K562 (cell line): ENCODE results near the gene SAP25. TPM values are rescaled to one million over a fixed set of nuclear protein-coding genes. Genes with fewer than 3 reads are reported as not detected.

Experiments used
- BRCA1 ChIP-seq, 2 experiments: fragments of 450-650 bp in 1 of 2; sonication (generic) in 1 of 2; formaldehyde crosslinking in 1 of 2; IDR thresholded peaks; 2 replicates each; pipeline versions ENCODE4 v1.5.0 to v1.6.1; 2017 to 2020; ENCODE audit warnings: mild to moderate bottlenecking in 1 of 2, missing genetic modification reagents in 1 of 2
- E2F3 ChIP-seq: fragments of 250-450 bp; sonication (Bioruptor Pico); IDR thresholded peaks from 2 replicates; pipeline ENCODE4 v1.4.0; 2020; ENCODE audit warnings: mild to moderate bottlenecking
- FIP1L1 ChIP-seq: fragments of 200-400 bp; formaldehyde crosslinking; IDR thresholded peaks from 2 replicates; pipeline ENCODE4 v1.6.1; 2018; ENCODE audit warnings: mild to moderate bottlenecking, low read depth, low read length; ENCODE audit not compliant: poor library complexity, severe bottlenecking
- HDAC6 ChIP-seq: IDR thresholded peaks from 2 replicates; pipeline ENCODE4 v1.6.1; 2012; ENCODE audit warnings: low read depth, mild to moderate bottlenecking, control low read depth, inconsistent platforms, low read length, moderate library complexity
- KAT8 ChIP-seq: fragments of 450-650 bp; IDR thresholded peaks from 2 replicates; pipeline ENCODE4 v1.6.1; 2016; ENCODE audit warnings: low read depth, mild to moderate bottlenecking
- NEUROD1 ChIP-seq: fragments of 150-350 bp; IDR thresholded peaks from 2 replicates; pipeline ENCODE4 v1.6.1; 2014; ENCODE audit warnings: borderline replicate concordance, low read length, low read depth; ENCODE audit not compliant: partially characterized antibody
- PHTF2 ChIP-seq: fragments of 250-450 bp; sonication (Bioruptor Pico); IDR thresholded peaks from 2 replicates; pipeline ENCODE4 v1.5.0; 2021; ENCODE audit warnings: mild to moderate bottlenecking
- SAP30 ChIP-seq: fragments of 200-600 bp; sonication (generic); IDR thresholded peaks from 2 replicates; pipeline ENCODE4 v1.6.1; 2012; ENCODE audit warnings: borderline replicate concordance, low read depth, mild to moderate bottlenecking, moderate library complexity, low read length, control low read depth, inconsistent platforms; ENCODE audit not compliant: insufficient read depth, poor library complexity, severe bottlenecking
- SIN3A ChIP-seq, 2 experiments: fragments of 150-350 bp in 1 of 2; IDR thresholded peaks; 2 replicates each; pipeline ENCODE4 v1.6.1; 2011 to 2016; ENCODE audit warnings: borderline replicate concordance in 2 of 2, low read depth in 2 of 2, low read length in 2 of 2, mild to moderate bottlenecking in 2 of 2, moderate library complexity in 2 of 2; ENCODE audit not compliant: control insufficient read depth in 1 of 2
- TRIM24 ChIP-seq, 2 experiments: fragments of 450-650 bp; IDR thresholded peaks; 2 replicates each; pipeline ENCODE4 v1.6.1; 2016
- ZNF12 ChIP-seq: sonication (generic); formaldehyde crosslinking; IDR thresholded peaks from 2 replicates; pipeline ENCODE4 v1.4.0; 2020; ENCODE audit warnings: mild to moderate bottlenecking, missing genetic modification reagents
- ZNF140 ChIP-seq: fragments of 250-450 bp; sonication (Bioruptor Pico); IDR thresholded peaks from 2 replicates; pipeline ENCODE4 v1.8.0; 2021; ENCODE audit warnings: moderate library complexity, mild to moderate bottlenecking, inconsistent platforms
- ZNF146 ChIP-seq: IDR thresholded peaks from one replicate; pipeline ENCODE4 v1.6.1; 2018; ENCODE audit warnings: missing compliant biosample characterization; ENCODE audit not compliant: unreplicated experiment
- ZNF197 ChIP-seq: fragments of 200-800 bp; sonication (Bioruptor generic); IDR thresholded peaks from 2 replicates; pipeline ENCODE4 v1.6.1; 2016; ENCODE audit warnings: low read depth, missing genetic modification characterization, missing compliant biosample characterization
- ZNF212 ChIP-seq: fragments of 450-650 bp; formaldehyde crosslinking; IDR thresholded peaks from 2 replicates; pipeline ENCODE4 v1.4.0; 2020; ENCODE audit warnings: mild to moderate bottlenecking
- ZNF354B ChIP-seq: fragments of 250-450 bp; sonication (Bioruptor Pico); IDR thresholded peaks from 2 replicates; pipeline ENCODE4 v1.4.0; 2020
- ZNF764 ChIP-seq: fragments of 250-450 bp; sonication (Bioruptor Pico); IDR thresholded peaks from 2 replicates; pipeline ENCODE4 v1.4.0; 2020; ENCODE audit warnings: low read depth, mild to moderate bottlenecking, moderate library complexity
- polyA plus RNA-seq, 8 experiments: library from polyadenylated mRNA; depleted of rRNA in 4 of 8; stranded (reverse) in 5 of 8; unstranded in 3 of 8; fragments of >200 nt; fragmentation: Nextera tagmentation in 2 of 8; fragmentation: Illumina TruSeq in 1 of 8; extraction: Ambion mirVana in 2 of 8; extraction: Trizol in 1 of 8; gene quantifications; 2 replicates each; pipeline versions ENCODE4 v1.2.1 to v1.2.3, GENCODE V29; 2011 to 2014; ENCODE audit warnings: inconsistent platforms in 1 of 8, missing spikeins in 1 of 8
- total RNA-seq, 7 experiments: library from RNA; depleted of rRNA in 6 of 7; stranded (reverse); fragments of >200 nt in 6 of 7; fragmentation: Illumina TruSeq in 2 of 7; extraction: Trizol in 2 of 7; gene quantifications; 2 replicates each; pipeline versions ENCODE4 v1.2.1 to v1.2.3, GENCODE V29; 2011 to 2021; ENCODE audit warnings: low replicate concordance in 1 of 7
- TF ChIP-seq, protein P1 (sequence below): fragments of 450-650 bp; IDR thresholded peaks from 2 replicates; pipeline ENCODE4 v1.6.1; 2017; ENCODE audit warnings: antibody characterized with exemption, mild to moderate bottlenecking
- TF ChIP-seq, protein P2 (sequence below): sonication (generic); formaldehyde crosslinking; IDR thresholded peaks from 2 replicates; pipeline ENCODE4 v1.8.1; 2023; ENCODE audit warnings: mild to moderate bottlenecking, missing genetic modification reagents
- TF ChIP-seq, protein P3 (sequence below), 2 experiments: fragments of 450-650 bp; conservative IDR thresholded peaks; 2 replicates each; pipeline ENCODE4 v1.6.1; 2017; ENCODE audit warnings: mild to moderate bottlenecking in 2 of 2, moderate library complexity in 2 of 2

Gene SAP25
- total and polyA plus RNA-seq, 9 of the 15 experiments (the other 6 are each of a cell fraction or from before 2014, with no cell fraction given), result 0.13 to 5.3 (median 0.78) TPM; not detected in 1

DNA sequence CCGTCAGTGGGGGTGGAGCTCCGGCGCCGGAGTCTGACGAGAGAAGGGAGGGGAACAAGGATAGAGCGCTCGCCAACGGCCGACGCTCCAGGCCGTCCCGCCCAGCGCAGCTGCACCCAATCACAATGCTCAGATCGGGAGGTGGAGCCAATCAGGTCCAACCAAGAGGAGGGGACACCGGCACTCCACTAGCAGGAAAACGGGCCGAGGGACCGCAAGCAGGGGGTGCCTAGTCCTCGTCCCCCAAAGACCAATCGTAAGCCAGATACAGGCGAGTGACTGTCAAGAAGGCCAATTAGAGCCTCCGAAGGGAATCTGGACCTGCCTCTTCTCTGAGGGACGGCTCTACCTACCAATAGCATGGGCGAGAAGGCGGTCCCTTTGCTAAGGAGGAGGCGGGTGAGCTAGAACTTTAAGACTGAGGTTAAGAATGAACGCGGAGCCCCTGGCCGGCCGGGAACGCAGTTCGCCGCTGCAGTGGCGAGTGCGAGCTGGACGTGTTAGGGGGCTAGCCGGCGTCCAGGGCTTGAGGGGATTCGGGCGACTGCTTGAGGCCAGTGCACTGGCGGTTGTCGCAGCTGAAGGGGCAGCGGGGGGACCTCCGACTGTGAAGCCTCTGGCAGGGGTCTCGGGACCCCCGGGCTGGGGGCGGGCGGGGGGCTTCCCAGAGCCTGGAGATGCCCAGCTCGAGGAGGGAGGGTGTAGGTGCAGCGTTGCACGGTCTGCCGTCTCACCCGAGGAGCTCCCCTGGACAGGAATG lies 12.7 kb upstream of the SAP25 start, which contains the start of gene FBXO24 (continued):
- TF ChIP-seq, protein P1, sequence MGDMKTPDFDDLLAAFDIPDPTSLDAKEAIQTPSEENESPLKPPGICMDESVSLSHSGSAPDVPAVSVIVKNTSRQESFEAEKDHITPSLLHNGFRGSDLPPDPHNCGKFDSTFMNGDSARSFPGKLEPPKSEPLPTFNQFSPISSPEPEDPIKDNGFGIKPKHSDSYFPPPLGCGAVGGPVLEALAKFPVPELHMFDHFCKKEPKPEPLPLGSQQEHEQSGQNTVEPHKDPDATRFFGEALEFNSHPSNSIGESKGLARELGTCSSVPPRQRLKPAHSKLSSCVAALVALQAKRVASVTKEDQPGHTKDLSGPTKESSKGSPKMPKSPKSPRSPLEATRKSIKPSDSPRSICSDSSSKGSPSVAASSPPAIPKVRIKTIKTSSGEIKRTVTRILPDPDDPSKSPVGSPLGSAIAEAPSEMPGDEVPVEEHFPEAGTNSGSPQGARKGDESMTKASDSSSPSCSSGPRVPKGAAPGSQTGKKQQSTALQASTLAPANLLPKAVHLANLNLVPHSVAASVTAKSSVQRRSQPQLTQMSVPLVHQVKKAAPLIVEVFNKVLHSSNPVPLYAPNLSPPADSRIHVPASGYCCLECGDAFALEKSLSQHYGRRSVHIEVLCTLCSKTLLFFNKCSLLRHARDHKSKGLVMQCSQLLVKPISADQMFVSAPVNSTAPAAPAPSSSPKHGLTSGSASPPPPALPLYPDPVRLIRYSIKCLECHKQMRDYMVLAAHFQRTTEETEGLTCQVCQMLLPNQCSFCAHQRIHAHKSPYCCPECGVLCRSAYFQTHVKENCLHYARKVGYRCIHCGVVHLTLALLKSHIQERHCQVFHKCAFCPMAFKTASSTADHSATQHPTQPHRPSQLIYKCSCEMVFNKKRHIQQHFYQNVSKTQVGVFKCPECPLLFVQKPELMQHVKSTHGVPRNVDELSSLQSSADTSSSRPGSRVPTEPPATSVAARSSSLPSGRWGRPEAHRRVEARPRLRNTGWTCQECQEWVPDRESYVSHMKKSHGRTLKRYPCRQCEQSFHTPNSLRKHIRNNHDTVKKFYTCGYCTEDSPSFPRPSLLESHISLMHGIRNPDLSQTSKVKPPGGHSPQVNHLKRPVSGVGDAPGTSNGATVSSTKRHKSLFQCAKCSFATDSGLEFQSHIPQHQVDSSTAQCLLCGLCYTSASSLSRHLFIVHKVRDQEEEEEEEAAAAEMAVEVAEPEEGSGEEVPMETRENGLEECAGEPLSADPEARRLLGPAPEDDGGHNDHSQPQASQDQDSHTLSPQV, result no peak
- TF ChIP-seq ZNF212 (CRISPR knock-in tag), result no peak
- TF ChIP-seq E2F3, result no peak
- TF ChIP-seq BRCA1 (IDR thresholded peaks at IDR 0.05), result no peak
- TF ChIP-seq BRCA1 (CRISPR knock-in tag; IDR thresholded peaks at IDR 0.05), result no peak
- no peak for TF ChIP-seq ZNF197 (CRISPR knock-in tag)
- no peak for TF ChIP-seq TRIM24 (IDR thresholded peaks at IDR 0.05)
- TF ChIP-seq, protein P2, sequence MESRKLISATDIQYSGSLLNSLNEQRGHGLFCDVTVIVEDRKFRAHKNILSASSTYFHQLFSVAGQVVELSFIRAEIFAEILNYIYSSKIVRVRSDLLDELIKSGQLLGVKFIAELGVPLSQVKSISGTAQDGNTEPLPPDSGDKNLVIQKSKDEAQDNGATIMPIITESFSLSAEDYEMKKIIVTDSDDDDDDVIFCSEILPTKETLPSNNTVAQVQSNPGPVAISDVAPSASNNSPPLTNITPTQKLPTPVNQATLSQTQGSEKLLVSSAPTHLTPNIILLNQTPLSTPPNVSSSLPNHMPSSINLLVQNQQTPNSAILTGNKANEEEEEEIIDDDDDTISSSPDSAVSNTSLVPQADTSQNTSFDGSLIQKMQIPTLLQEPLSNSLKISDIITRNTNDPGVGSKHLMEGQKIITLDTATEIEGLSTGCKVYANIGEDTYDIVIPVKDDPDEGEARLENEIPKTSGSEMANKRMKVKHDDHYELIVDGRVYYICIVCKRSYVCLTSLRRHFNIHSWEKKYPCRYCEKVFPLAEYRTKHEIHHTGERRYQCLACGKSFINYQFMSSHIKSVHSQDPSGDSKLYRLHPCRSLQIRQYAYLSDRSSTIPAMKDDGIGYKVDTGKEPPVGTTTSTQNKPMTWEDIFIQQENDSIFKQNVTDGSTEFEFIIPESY (CRISPR knock-in tag), result peak; percentile 68
- TF ChIP-seq, protein P3, sequence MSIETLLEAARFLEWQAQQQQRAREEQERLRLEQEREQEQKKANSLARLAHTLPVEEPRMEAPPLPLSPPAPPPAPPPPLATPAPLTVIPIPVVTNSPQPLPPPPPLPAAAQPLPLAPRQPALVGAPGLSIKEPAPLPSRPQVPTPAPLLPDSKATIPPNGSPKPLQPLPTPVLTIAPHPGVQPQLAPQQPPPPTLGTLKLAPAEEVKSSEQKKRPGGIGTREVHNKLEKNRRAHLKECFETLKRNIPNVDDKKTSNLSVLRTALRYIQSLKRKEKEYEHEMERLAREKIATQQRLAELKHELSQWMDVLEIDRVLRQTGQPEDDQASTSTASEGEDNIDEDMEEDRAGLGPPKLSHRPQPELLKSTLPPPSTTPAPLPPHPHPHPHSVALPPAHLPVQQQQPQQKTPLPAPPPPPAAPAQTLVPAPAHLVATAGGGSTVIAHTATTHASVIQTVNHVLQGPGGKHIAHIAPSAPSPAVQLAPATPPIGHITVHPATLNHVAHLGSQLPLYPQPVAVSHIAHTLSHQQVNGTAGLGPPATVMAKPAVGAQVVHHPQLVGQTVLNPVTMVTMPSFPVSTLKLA (conservative IDR thresholded peaks at IDR 0.05), result peak in 1 of 2 experiments; percentile 63; a peak in 1 of 4 replicates
- no peak for TF ChIP-seq HDAC6
- no peak for TF ChIP-seq ZNF354B (CRISPR knock-in tag)
- TF ChIP-seq FIP1L1, result no peak
- no peak for TF ChIP-seq SAP30
- TF ChIP-seq ZNF12 (CRISPR knock-in tag), result no peak
- TF ChIP-seq ZNF764 (CRISPR knock-in tag), result no peak
- TF ChIP-seq KAT8, result no peak
- TF ChIP-seq SIN3A (IDR thresholded peaks at IDR 0.05; ENCODE audit: borderline replicate concordance in 2 of 2, control insufficient read depth in 1 of 2, low read depth in 2 of 2, low read length in 2 of 2), result peak in 1 of 2 experiments; percentile 11; a peak in 1 of 4 replicates
- TF ChIP-seq ZNF146, result no peak
- no peak for TF ChIP-seq PHTF2 (CRISPR knock-in tag)
- no peak for TF ChIP-seq ZNF140
- peak; percentile 99 for TF ChIP-seq NEUROD1
